SJCRH30 (cell line): ENCODE measurements around the gene WNK4. TPM values are rescaled to one million over a fixed set of nuclear protein-coding genes. Genes with fewer than 3 reads are reported as not detected.

ENCODE experiments used
- DNase-seq, 2 experiments: peaks; one replicate each; pipeline ENCODE4 v3.0.0-alpha.2; 2015 to 2020
- H3K27ac ChIP-seq: fragments of 250-450 bp; sonication (Bioruptor Pico); 2 replicates; pipeline ENCODE4 v1.5.1; 2020; ENCODE audit warnings: mild to moderate bottlenecking, moderate library complexity
- H3K27me3 ChIP-seq: fragments of 250-450 bp; sonication (Bioruptor Pico); 2 replicates; pipeline ENCODE4 v1.5.1; 2020; ENCODE audit warnings: mild to moderate bottlenecking, moderate library complexity
- H3K36me3 ChIP-seq: fragments of 250-450 bp; sonication (Bioruptor Pico); 2 replicates; pipeline ENCODE4 v1.5.1; 2020; ENCODE audit warnings: mild to moderate bottlenecking, moderate library complexity
- H3K4me1 ChIP-seq: fragments of 250-450 bp; sonication (Bioruptor Pico); 2 replicates; pipeline ENCODE4 v1.5.1; 2020; ENCODE audit warnings: mild to moderate bottlenecking, moderate library complexity
- H3K4me3 ChIP-seq: fragments of 250-450 bp; sonication (Bioruptor Pico); 2 replicates; pipeline ENCODE4 v1.5.1; 2020; ENCODE audit warnings: mild to moderate bottlenecking, moderate library complexity
- H3K9me3 ChIP-seq: fragments of 250-450 bp; sonication (Bioruptor Pico); replicated peaks from 2 replicates; pipeline ENCODE4 v1.5.1; 2020; ENCODE audit warnings: mild to moderate bottlenecking, moderate library complexity
- total RNA-seq: library from RNA; depleted of rRNA; stranded (reverse); fragments of >200 nt; shearing (Covaris generic); gene quantifications from 2 replicates; pipeline ENCODE4 v1.2.3, GENCODE V29; 2014

Gene WNK4
- total RNA-seq, 1 experiment from 2014 or later, result 0.32 TPM

DNA sequence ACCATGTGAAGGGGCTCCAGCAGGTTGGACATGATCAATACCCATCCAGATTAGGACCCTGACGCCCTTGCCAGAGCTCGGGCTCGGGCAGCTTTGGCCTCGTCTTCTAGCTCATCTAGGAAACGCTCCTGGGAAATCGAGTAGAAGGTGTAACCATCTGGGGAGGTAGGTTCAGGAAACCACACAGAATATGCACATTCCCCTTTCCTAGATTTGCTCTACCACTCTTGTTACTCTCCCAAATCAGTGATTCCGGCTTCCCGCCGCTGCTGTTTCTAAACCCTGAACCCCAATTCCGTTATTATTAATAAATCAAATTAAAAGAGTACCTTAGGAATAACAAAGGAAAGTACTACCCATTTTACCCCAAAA lies 17.6 kb downstream of the WNK4 start:
- Histone ChIP-seq H3K4me3 (peak overlapping the region; percentile 97), H3K9me3 (no peaks in the 10 kb centered on the region), H3K27me3 (no peaks in the 10 kb centered on the region), H3K27ac (peak overlapping the region; percentile 57), H3K4me1 (peaks cover 7% of the 10 kb centered on the region; the same call in 1 of the 2 replicates), H3K36me3 (no peaks in the 10 kb centered on the region)
- no peak for DNase-seq

DNA sequence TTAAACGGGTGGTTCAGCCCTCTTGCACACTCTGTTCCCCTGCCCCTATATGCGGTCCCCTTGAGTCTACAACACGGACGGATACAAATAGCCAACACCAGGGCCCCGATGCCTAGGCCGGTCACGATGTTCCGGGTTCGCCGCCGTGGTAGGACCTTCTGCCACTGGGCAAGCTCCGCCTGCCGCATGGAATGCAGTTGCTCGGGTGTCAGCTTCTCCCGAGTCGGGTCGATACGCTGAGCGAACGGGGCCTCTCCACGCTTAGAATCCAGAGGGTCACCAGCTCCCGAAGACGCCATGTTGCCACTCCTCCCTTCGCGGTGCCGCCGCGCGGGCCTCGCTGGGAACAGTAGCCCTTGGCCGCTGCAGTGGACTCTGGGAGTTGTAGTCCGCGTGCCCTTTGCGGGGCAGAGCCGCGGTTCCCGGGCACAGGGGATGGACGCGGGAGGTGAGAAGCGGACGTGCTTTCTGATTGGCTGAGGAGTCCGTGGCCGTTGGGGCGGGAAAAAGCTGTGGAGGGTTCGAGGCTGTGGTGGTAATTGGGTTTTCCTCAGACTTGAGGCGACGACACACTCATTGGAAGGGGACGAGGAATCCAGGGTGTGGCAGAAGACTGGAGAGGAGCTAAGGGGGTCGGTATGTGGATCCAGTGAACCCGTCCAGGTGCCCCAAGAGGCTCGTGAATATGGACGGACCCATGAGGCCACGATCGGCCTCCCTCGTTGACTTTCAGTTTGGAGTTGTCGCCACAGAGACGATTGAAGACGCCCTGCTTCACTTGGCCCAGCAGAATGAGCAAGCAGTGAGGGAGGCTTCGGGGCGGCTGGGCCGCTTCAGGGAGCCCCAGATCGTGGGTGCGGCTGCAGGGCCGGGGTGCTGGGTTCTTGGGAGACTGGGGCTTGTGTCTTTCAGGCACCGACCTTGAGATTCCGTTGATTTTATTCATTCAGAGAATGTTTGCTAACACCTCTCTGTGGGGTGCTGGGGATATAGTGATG lies 18.3 kb downstream of the WNK4 start, which contains the start of the genes CNTD1 and COA3:
Gene CNTD1 (plus strand): TSS at position 479 of the 998 bp plus-strand sequence. CDS start 207 bp downstream, at position 686.
Gene COA3 (minus strand): TSS at position 322 of the 998 bp plus-strand sequence. CDS start 23 bp downstream, at position 299.
- peak; percentile 94 to 95 for DNase-seq
- peak within 1 kb of the TSS; percentile 97 for H3K4me3 ChIP-seq
- H3K9me3 ChIP-seq, result no peaks in the 10 kb centered on the region
- H3K27ac ChIP-seq, result peak within 1 kb of the TSS; percentile 57
- no peaks in the 10 kb centered on the region for H3K27me3 ChIP-seq
- H3K4me1 ChIP-seq, result peaks cover 11% of the 10 kb centered on the region; the same call in 1 of the 2 replicates
- no peaks in the 10 kb centered on the region for H3K36me3 ChIP-seq

DNA sequence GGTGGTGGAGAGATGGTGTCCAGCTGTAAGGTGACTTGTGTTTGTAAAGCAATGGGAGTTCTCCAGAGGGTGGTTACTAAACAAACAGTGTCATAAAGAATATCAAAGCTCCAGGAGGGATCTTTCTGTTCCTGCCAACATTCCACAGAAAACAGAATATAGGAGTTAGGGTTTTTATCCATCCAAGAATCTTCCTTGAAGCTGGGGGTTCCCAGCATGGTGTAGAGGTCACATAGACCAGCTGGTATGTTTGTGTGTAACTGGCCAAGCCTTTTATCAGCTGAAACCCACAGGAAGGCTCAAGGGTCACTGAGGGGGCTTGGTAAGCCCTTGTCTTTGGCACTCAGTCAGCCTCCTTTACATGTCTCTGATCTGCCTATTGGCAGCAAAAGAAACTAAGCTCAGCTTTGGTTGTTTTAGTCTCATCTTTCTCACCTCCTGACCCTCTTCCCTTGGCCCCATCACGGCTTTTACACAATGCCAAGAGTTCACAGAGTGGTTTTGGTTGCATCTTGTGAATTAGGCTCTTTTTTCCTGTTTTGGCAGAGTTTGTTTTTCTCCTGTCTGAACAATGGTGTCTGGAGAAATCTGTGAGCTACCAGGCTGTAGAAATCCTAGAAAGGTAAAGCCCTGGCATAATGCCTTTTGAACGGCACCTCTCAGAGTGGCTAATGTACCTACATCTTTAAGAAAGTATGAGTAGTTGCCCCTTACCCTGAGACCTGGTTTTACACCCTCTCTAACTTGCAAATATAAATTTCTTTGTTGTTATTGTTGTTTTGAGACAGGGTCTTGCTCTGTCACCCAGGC lies 22.9 kb downstream of the WNK4 start:
- no peak for DNase-seq
- Histone ChIP-seq H3K27me3 (no peaks in the 10 kb centered on the region), H3K9me3 (no peaks in the 10 kb centered on the region), H3K4me3 (no peak overlapping the region), H3K4me1 (0 out of 2 replicates have a peak, but pooled peaks cover 6% of the 10 kb centered on the region), H3K36me3 (no peaks in the 10 kb centered on the region), H3K27ac (no peak overlapping the region)

DNA sequence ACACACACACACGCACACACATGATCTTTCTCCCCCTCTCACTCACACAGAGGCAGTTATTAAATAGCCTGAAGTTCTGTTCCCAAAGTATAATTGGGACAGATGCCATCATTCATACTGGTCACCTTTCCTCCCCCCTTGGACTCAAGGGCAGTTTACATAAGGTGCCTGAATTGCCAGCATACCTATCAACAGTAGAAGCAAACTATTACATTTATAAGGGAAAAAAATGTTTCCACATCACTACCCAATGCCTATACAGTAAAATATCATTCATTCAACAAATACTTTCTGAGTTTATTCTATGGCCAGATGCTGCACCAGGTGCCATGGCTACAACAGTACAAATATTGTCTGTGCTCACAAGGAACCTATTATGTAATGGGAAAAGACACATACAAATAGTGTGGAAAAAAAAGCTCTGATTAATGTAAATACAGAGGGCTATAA lies 24.5 kb downstream of the WNK4 start:
- Histone ChIP-seq H3K27ac (no peak overlapping the region), H3K9me3 (no peaks in the 10 kb centered on the region), H3K36me3 (no peaks in the 10 kb centered on the region), H3K27me3 (no peaks in the 10 kb centered on the region), H3K4me1 (0 out of 2 replicates have a peak, but pooled peaks cover 6% of the 10 kb centered on the region), H3K4me3 (no peak overlapping the region)
- DNase-seq, result no peak

DNA sequence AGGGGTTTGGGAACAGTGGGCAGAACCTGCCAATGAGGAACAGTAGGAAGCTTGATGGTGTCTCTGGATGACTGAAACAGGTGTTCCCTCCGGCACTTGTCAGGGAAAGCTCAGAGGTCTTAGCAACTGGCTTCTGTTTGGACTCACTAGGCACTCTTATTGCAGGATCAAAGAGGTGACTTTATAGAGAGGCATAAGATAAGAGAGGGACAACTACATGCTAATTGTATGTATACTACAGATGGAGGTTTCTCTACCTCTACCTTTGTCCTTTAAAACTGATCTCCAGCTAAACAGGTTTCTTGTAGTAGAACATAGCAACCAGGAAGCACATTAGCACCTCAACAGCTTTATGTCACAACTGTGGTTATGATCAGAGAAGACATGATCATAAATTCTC lies 25.8 kb downstream of the WNK4 start:
- DNase-seq, result no peak
- H3K4me1 ChIP-seq, result 0 out of 2 replicates have a peak, but pooled peaks cover 6% of the 10 kb centered on the region

DNA sequence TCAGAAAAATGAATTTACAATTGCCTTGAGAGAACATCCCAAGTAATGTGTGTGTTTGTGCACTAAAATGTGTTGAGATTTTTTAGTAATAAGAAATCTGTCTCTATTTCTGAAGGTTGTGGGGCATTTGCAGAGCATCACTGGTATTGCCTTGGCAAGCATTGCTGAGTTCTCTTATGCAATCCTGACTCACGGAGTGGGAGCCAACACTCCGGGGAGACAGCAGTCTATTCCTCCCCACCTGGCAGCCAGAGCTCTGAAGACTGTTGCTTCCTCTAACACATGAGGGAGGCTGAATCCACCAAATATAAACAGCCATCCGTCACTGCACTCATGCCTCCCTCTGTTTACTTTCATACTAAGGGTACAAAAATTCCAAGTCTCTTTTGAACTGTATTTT lies 28.8 kb downstream of the WNK4 start:
- Histone ChIP-seq H3K27ac (no peak overlapping the region), H3K36me3 (peaks cover 10% of the 10 kb centered on the region), H3K4me1 (no peaks in the 10 kb centered on the region), H3K9me3 (no peaks in the 10 kb centered on the region), H3K4me3 (no peak overlapping the region), H3K27me3 (no peaks in the 10 kb centered on the region)
- no peak for DNase-seq

More for the DNA sequence above, 25.8 kb downstream of the WNK4 start:
- Histone ChIP-seq H3K27me3 (no peaks in the 10 kb centered on the region), H3K36me3 (peaks cover 2% of the 10 kb centered on the region; the same call in 1 of the 2 replicates), H3K4me3 (no peak overlapping the region), H3K9me3 (no peaks in the 10 kb centered on the region), H3K27ac (no peak overlapping the region)

DNA sequence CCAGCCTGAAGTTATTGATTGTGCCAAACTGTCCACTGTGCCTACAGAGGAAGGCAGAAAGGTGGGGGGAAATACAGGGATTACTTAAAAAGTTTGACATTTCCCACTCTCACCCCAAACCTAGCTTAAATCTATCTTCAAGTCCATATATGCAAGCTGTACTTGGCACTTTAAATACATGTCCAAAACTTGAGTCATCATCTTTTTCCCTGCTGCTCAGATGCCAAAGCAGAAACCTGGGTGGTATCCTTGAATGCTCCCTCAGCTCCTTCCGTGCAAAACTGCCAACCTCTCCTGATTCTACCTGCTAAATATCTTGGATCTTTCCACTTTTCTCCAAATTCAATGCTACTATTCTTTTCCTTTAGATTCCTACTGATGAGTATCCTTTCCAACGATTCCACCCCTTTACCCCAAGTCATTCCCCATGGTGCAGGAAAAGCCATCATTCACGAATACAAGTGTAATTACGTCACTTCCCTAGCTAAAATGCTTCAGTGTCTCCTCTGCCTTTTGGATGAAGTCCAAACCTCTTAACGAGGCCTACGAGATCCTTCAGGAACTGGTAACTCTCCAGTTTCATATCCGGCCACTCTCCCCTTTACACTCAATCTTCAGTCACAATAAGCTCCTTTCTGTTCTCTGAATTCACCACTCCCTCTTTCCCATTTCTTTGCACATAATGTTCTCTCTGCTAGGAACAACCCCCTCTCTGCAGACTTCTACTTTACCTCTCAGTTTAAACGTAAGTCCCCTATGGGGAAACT lies 34.4 kb downstream of the WNK4 start:
- H3K4me1 ChIP-seq, result no peaks in the 10 kb centered on the region
- no peak overlapping the region for H3K4me3 ChIP-seq
- H3K36me3 ChIP-seq, result peaks cover 48% of the 10 kb centered on the region
- no peaks in the 10 kb centered on the region for H3K27me3 ChIP-seq
- no peak for DNase-seq
- no peaks in the 10 kb centered on the region for H3K9me3 ChIP-seq
- no peak overlapping the region for H3K27ac ChIP-seq

DNA sequence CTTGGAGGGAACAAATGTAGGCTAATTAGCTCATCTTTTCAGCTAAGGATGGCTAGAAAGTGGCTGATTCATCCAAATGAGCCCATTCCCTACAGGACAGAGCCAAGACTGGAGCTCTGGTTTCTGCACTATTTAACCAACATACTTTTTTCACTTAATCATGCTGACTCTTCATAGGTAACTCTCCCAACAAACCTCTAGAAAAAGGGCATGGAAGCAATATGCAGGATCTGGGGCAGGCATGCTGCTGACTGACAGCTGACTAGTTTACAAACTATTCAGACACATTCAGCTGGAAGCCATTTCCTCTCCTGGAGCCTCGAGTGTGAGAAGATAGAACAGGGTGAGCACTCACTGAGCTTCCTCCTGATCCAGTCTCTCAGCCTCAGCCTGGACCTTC lies 37.5 kb downstream of the WNK4 start:
- Histone ChIP-seq H3K4me3 (no peak overlapping the region), H3K27me3 (no peaks in the 10 kb centered on the region), H3K9me3 (no peaks in the 10 kb centered on the region), H3K27ac (no peak overlapping the region), H3K4me1 (no peaks in the 10 kb centered on the region), H3K36me3 (peaks cover 55% of the 10 kb centered on the region)
- no peak for DNase-seq

DNA sequence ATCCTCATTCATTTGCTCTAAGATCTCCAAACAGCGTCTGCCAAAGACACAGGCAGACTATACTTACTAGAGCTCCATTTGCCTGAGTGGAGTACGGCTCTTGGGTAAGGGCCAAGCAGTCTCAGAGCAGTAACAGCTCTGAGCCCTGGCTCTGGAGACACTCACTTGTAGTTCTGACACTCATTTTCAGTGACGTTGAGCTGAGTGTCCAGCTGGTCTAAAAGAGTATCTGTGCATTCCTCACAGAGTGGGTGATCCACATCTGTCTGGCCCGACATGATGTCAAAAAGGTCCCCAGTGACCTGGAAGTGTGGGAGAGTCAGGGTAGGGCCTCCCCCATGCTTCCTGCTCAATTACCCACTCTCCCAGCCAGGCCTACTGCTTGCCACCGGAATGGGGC lies 38.0 kb downstream of the WNK4 start:
- Histone ChIP-seq H3K9me3 (no peaks in the 10 kb centered on the region), H3K4me3 (no peak overlapping the region), H3K27me3 (no peaks in the 10 kb centered on the region), H3K27ac (no peak overlapping the region), H3K36me3 (peaks cover 55% of the 10 kb centered on the region), H3K4me1 (no peaks in the 10 kb centered on the region)
- no peak for DNase-seq

DNA sequence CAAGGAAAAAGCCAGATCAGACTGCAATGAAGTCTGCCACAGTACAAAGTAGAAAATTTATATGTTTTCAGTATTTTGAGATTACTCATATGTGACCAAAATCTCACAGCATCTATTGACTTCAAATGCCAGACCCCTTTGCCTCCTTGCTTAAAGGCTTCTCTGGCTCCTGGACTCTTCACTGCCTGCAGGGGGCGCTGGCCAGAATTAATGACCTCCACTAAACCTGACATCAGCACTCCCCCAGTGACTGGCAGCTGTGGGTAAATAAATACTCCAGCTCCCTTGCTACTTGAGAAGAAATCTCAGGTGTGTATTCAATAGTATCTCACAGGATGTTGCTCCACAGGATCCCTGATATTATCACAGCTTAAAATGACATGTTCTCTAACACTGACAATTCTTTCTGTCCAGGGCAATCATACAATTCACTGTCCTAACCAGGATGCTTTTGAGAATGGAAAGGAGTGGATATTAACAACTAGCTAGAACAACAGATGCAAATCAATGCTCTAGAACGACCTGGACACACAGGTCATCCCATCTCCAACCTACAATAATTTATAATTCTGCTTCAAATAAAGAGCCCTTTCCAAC lies 39.6 kb downstream of the WNK4 start:
- Histone ChIP-seq H3K4me1 (no peaks in the 10 kb centered on the region), H3K36me3 (peaks cover 47% of the 10 kb centered on the region), H3K27ac (no peak overlapping the region), H3K27me3 (no peaks in the 10 kb centered on the region), H3K4me3 (no peak overlapping the region), H3K9me3 (no peaks in the 10 kb centered on the region)
- DNase-seq, result peak; percentile 68 to 83

DNA sequence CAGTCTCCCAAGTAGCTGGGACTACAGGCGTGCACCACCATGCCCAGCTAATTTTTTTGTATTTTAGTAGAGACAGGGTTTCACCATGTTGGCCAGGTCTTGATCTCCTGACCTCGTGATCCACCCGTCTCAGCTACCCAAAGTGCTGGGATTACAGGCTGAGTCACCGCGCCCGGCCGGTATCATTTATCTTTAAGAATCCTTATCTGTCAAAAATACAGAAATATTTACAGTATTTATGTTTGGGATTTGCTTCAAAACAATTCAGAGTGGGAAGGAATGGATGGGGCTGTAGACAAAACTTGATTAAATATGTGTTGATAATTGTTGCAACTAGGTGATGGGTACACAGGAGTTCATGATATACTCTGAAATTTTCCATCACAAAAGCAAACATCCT lies 40.8 kb downstream of the WNK4 start:
- Histone ChIP-seq H3K9me3 (no peaks in the 10 kb centered on the region), H3K27ac (no peak overlapping the region), H3K4me1 (no peaks in the 10 kb centered on the region), H3K27me3 (no peaks in the 10 kb centered on the region), H3K4me3 (no peak overlapping the region), H3K36me3 (peaks cover 36% of the 10 kb centered on the region)
- DNase-seq, result no peak

DNA sequence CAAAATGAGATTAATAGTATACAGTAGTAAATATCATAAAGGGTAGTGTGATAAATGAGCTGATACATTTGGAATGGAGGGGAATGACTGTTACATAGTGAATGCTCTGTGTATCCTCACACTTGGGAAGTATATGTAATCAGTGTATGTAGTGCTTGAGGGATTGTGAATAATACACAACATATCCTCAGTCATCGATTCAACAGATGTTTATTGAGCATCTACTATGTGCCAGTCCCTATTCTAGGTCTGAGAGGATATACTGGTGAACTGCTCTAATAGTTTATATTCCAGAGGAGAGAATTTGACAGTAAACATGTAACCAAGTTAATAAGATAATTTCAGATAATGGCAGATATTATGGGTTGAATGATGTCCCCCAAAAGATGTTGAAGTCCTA lies 47.1 kb downstream of the WNK4 start:
- no peaks in the 10 kb centered on the region for H3K36me3 ChIP-seq
- no peak for DNase-seq
- no peaks in the 10 kb centered on the region for H3K9me3 ChIP-seq
- no peaks in the 10 kb centered on the region for H3K4me1 ChIP-seq
- H3K27me3 ChIP-seq, result no peaks in the 10 kb centered on the region
- no peak overlapping the region for H3K27ac ChIP-seq
- no peak overlapping the region for H3K4me3 ChIP-seq

DNA sequence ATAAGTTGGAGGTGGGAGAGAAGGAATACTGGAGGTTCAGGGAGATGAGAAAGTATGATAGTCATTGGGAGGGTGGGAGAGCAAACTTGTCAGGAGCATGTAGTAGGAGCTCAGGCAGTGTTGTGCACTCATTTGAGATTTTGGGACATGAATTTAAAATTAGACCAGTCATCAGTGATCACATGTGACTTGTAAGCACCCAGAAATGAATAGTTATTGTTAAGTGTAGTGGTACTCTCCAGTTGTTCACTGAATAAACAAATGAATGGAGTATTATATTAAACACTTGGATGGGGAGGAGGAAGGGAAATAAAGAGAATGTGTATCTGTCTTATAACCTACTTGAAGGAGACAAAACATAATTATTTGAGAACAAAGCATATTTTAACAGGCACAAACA lies 50.6 kb downstream of the WNK4 start:
- no peak overlapping the region for H3K4me3 ChIP-seq
- H3K36me3 ChIP-seq, result peaks cover 13% of the 10 kb centered on the region
- H3K9me3 ChIP-seq, result no peaks in the 10 kb centered on the region
- H3K27me3 ChIP-seq, result no peaks in the 10 kb centered on the region
- no peak for DNase-seq
- H3K4me1 ChIP-seq, result no peaks in the 10 kb centered on the region
- H3K27ac ChIP-seq, result no peak overlapping the region
